OCI-LY3 (cell line): ENCODE results near the gene UBAC2.

Source experiments
- H2AFZ ChIP-seq: fragments of 200-600, 300-600 bp; shearing (Covaris generic); 2 replicates; pipeline ENCODE4 v1.6.0; 2014; ENCODE audit warnings: antibody characterized with exemption, low read depth, low read length
- H3K27ac ChIP-seq: fragments of 200-600, 300-600 bp; sonication (generic); 2 replicates; pipeline ENCODE4 v1.5.1; 2014; ENCODE audit warnings: mild to moderate bottlenecking, low read length, moderate library complexity, mixed read lengths
- H3K27me3 ChIP-seq: fragments of 200-600, 300-600 bp; sonication (generic); 2 replicates; pipeline ENCODE4 v1.6.1; 2014; ENCODE audit warnings: low read depth, low read length, mixed read lengths
- H3K36me3 ChIP-seq: fragments of 200-600, 300-600 bp; sonication (generic); replicated peaks from 2 replicates; pipeline ENCODE3; 2014; ENCODE audit warnings: low read depth, low read length, mixed read lengths
- H3K4me1 ChIP-seq: fragments of 300-600, 200-600 bp; sonication (generic); 2 replicates; pipeline ENCODE4 v1.6.1; 2014; ENCODE audit warnings: low read length, mixed read lengths
- H3K4me2 ChIP-seq: fragments of 200-600, 300-600 bp; sonication (generic); 2 replicates; pipeline ENCODE4 v1.6.1; 2014; ENCODE audit warnings: low read length, mixed read lengths
- H3K4me3 ChIP-seq: fragments of 300-600, 200-600 bp; sonication (generic); 2 replicates; pipeline ENCODE4 v1.5.1; 2014; ENCODE audit warnings: antibody characterized with exemption, mild to moderate bottlenecking, low read length, moderate library complexity
- H3K79me2 ChIP-seq: fragments of 300-600, 200-600 bp; shearing (Covaris generic); 2 replicates; pipeline ENCODE4 v1.6.1; 2014; ENCODE audit warnings: mild to moderate bottlenecking, low read length, mixed read lengths
- H3K9ac ChIP-seq: fragments of 300-600, 200-600 bp; shearing (Covaris generic); 2 replicates; pipeline ENCODE4 v1.6.0; 2014; ENCODE audit warnings: mild to moderate bottlenecking, low read length, moderate library complexity
- H3K9me3 ChIP-seq: fragments of 200-600, 300-600 bp; shearing (Covaris generic); 2 replicates; pipeline ENCODE4 v1.6.1; 2014; ENCODE audit warnings: low read length, mixed read lengths; ENCODE audit not compliant: insufficient read depth
- H4K20me1 ChIP-seq: fragments of 200-600, 300-600 bp; sonication (generic); 2 replicates; pipeline ENCODE4 v1.6.1; 2016; ENCODE audit warnings: low read length, mixed read lengths; ENCODE audit not compliant: insufficient read depth
- CTCF ChIP-seq: fragments of 200-600, 300-600 bp; sonication (generic); IDR thresholded peaks from 2 replicates; pipeline ENCODE4 v1.5.1; 2014; ENCODE audit warnings: antibody characterized with exemption, low read length, low read depth
- EZH2phosphoT487 ChIP-seq: fragments of 200-600 bp; shearing (Covaris generic); IDR thresholded peaks from 2 replicates; pipeline ENCODE4 v1.6.1; 2018; ENCODE audit warnings: antibody characterized with exemption, mixed run types, low read depth

The UBAC2 gene

GRCh38 chr13:99200432-99201167 is at the start of gene UBAC2:
Gene UBAC2 (plus strand): TSS chr13:99200854. CDS start chr13:99200909, 55 bp downstream.
- H3K4me2 ChIP-seq: peak within 1 kb of the TSS; percentile 82
- H2AFZ ChIP-seq: peak within 1 kb of the TSS; percentile 65
- peaks cover 37% of the 10 kb centered on the region for H3K79me2 ChIP-seq
- peaks cover 33% of the 10 kb centered on the region for H3K4me1 ChIP-seq
- peak within 1 kb of the TSS; percentile 87 for H3K4me3 ChIP-seq
- H3K9me3 ChIP-seq: no peaks in the 10 kb centered on the region
- no peak for TF ChIP-seq EZH2phosphoT487
- H3K27me3 ChIP-seq: peaks cover 26% of the 10 kb centered on the region
- H3K9ac ChIP-seq: peak within 1 kb of the TSS; percentile 87
- H3K36me3 ChIP-seq: no peaks in the 10 kb centered on the region
- peaks cover 38% of the 10 kb centered on the region for H4K20me1 ChIP-seq
- peak within 1 kb of the TSS; percentile 60 for H3K27ac ChIP-seq

GRCh38 chr13:99151516-99151915 is 49.1 kb upstream of the UBAC2 start:
- TF ChIP-seq CTCF: no peak
- TF ChIP-seq EZH2phosphoT487: no peak
- Histone ChIP-seq H3K79me2 (no peaks in the 10 kb centered on the region), H3K27ac (no peak overlapping the region), H3K9ac (no peak overlapping the region), H3K4me1 (no peaks in the 10 kb centered on the region), H3K9me3 (no peaks in the 10 kb centered on the region), H3K4me3 (no peak overlapping the region), H2AFZ (no peak overlapping the region), H4K20me1 (no peaks in the 10 kb centered on the region), H3K4me2 (no peak overlapping the region), H3K36me3 (no peaks in the 10 kb centered on the region), H3K27me3 (no peaks in the 10 kb centered on the region)

GRCh38 chr13:99153219-99153618 is 47.4 kb upstream of the UBAC2 start:
- no peaks in the 10 kb centered on the region for H4K20me1 ChIP-seq
- H3K36me3 ChIP-seq: no peaks in the 10 kb centered on the region
- no peak overlapping the region for H3K4me2 ChIP-seq
- H3K79me2 ChIP-seq: no peaks in the 10 kb centered on the region
- H3K9me3 ChIP-seq: no peaks in the 10 kb centered on the region
- no peak overlapping the region for H3K27ac ChIP-seq
- no peak overlapping the region for H3K4me3 ChIP-seq
- no peak overlapping the region for H2AFZ ChIP-seq
- TF ChIP-seq EZH2phosphoT487: no peak
- TF ChIP-seq CTCF: no peak
- no peaks in the 10 kb centered on the region for H3K4me1 ChIP-seq
- H3K9ac ChIP-seq: no peak overlapping the region
- no peaks in the 10 kb centered on the region for H3K27me3 ChIP-seq

- Histone ChIP-seq H3K4me3 (no peak overlapping the region), H3K27me3 (peaks cover 6% of the 10 kb centered on the region; the same call in 1 of the 2 replicates), H4K20me1 (no peaks in the 10 kb centered on the region), H3K27ac (no peak overlapping the region), H3K4me1 (no peaks in the 10 kb centered on the region), H3K9ac (no peak overlapping the region), H2AFZ (no peak overlapping the region), H3K4me2 (no peak overlapping the region), H3K36me3 (no peaks in the 10 kb centered on the region), H3K9me3 (no peaks in the 10 kb centered on the region), H3K79me2 (no peaks in the 10 kb centered on the region)
- TF ChIP-seq EZH2phosphoT487 (no peak), CTCF (no peak)
Measured at GRCh38 chr13:99154064-99154463, 46.6 kb upstream of the UBAC2 start.
